NCI-H2029 treated with DMSO at 0.1 percent for 48 hours (cell line): Measurements from ENCODE around the gene ERP44.
"Not testable (repeated sequence)": the region's sequence is repeated elsewhere in the genome, so short reads cannot be mapped to it uniquely, and the experiment has no call there.

Experiments
- DNase-seq: peaks from one replicate; lab custom pipeline; 2025; lab: John Stamatoyannopoulos, UW

Gene ERP44

GRCh38 chr9:100100146-100100667 lies 1.4 kb upstream of the ERP44 start:
- no peak for DNase-seq

- peak; percentile 44 for DNase-seq
These were observed 882 bp upstream of the ERP44 start for GRCh38 chr9:100099722-100100042.

- DNase-seq = peak; percentile 47
These were observed 534 bp downstream of the ERP44 start for GRCh38 chr9:100098046-100098886.

- DNase-seq = no peak
These were observed 2.4 kb downstream of the ERP44 start for GRCh38 chr9:100096378-100096916.

- not testable (repeated sequence) for DNase-seq
These were observed 4.4 kb downstream of the ERP44 start for GRCh38 chr9:100094411-100094810.

- no peak for DNase-seq
These were observed 6.7 kb downstream of the ERP44 start for GRCh38 chr9:100092066-100092465.

- DNase-seq = no peak
These were observed 7.2 kb downstream of the ERP44 start for GRCh38 chr9:100091650-100092049.

- DNase-seq = no peak
These were observed 7.9 kb downstream of the ERP44 start for GRCh38 chr9:100090880-100091279.

GRCh38 chr9:100088202-100088601 lies 10.6 kb downstream of the ERP44 start:
- no peak for DNase-seq

- DNase-seq = no peak
These were observed 11.6 kb downstream of the ERP44 start for GRCh38 chr9:100087218-100087617.

- DNase-seq = no peak
These were observed 12.6 kb downstream of the ERP44 start for GRCh38 chr9:100086097-100086635.

- DNase-seq = no peak
These were observed 14.1 kb downstream of the ERP44 start for GRCh38 chr9:100084734-100085133.

- DNase-seq = no peak
These were observed 14.7 kb downstream of the ERP44 start for GRCh38 chr9:100084128-100084453.

- no peak for DNase-seq
These were observed 15.2 kb downstream of the ERP44 start for GRCh38 chr9:100083448-100084127.

- DNase-seq = no peak
These were observed 16.0 kb downstream of the ERP44 start for GRCh38 chr9:100082782-100083181.

GRCh38 chr9:100076256-100076655 lies 22.5 kb downstream of the ERP44 start:
- DNase-seq = not testable (repeated sequence)

- DNase-seq = no peak
These were observed 23.8 kb downstream of the ERP44 start for GRCh38 chr9:100074989-100075388.

GRCh38 chr9:100074093-100074492 lies 24.7 kb downstream of the ERP44 start:
- DNase-seq = no peak

- no peak for DNase-seq
These were observed 26.0 kb downstream of the ERP44 start for GRCh38 chr9:100072805-100073204.

GRCh38 chr9:100071271-100071670 lies 27.5 kb downstream of the ERP44 start:
- DNase-seq = no peak

- no peak for DNase-seq
These were observed 28.4 kb downstream of the ERP44 start for GRCh38 chr9:100070104-100071041.

- not testable (repeated sequence) for DNase-seq
These were observed 29.7 kb downstream of the ERP44 start for GRCh38 chr9:100069068-100069467.
